Small intestine (tissue), 7 donors: ENCODE measurements around the gene TMEM19. TPM values are rescaled to one million over a fixed set of nuclear protein-coding genes. Genes with fewer than 3 reads are reported as not detected.

Source experiments
- DNase-seq, 2 donors: peaks; one replicate each; pipeline versions ENCODE4 v3.0.0 to v3.0.0-alpha.2; 2013
- FAIRE-seq: peaks from 2 replicates; lab custom pipeline; 2012; peaks lifted over from hg19 to GRCh38; lab: Jason Lieb, UNC
- H3K27ac ChIP-seq, 3 donors: one replicate each; pipeline ENCODE4 v1.5.1; 2013; ENCODE audit warnings: low read length in 2 of 3, mild to moderate bottlenecking in 2 of 3, control low read depth in 1 of 3, inconsistent platforms in 1 of 3, low read depth in 1 of 3, moderate library complexity in 1 of 3
- H3K27me3 ChIP-seq, 3 donors: one replicate each; pipeline ENCODE4 v1.6.1; 2013; ENCODE audit warnings: low read length in 3 of 3, inconsistent platforms in 1 of 3; ENCODE audit not compliant: control insufficient read depth in 3 of 3, insufficient read depth in 3 of 3
- H3K36me3 ChIP-seq, 3 donors: one replicate each; pipeline ENCODE4 v1.6.1; 2013; ENCODE audit warnings: low read length in 3 of 3, inconsistent platforms in 1 of 3, low read depth in 1 of 3, mild to moderate bottlenecking in 1 of 3, moderate library complexity in 1 of 3; ENCODE audit not compliant: control insufficient read depth in 3 of 3, insufficient read depth in 2 of 3
- H3K4me1 ChIP-seq, 3 donors: one replicate each; pipeline ENCODE4 v1.6.1; 2013; ENCODE audit warnings: low read length in 2 of 3, inconsistent platforms in 1 of 3, low read depth in 1 of 3, mild to moderate bottlenecking in 1 of 3, moderate library complexity in 1 of 3; ENCODE audit not compliant: control insufficient read depth in 3 of 3, insufficient read depth in 2 of 3
- H3K4me3 ChIP-seq, 3 donors: one replicate each; pipeline ENCODE4 v1.5.1; 2013; ENCODE audit warnings: low read length in 3 of 3, control low read depth in 1 of 3, inconsistent platforms in 1 of 3, low read depth in 1 of 3, mild to moderate bottlenecking in 1 of 3, moderate library complexity in 1 of 3
- H3K9me3 ChIP-seq, 2 donors: one replicate each; pipeline ENCODE4 v1.6.1; 2013; ENCODE audit warnings: low read depth in 1 of 2, low read length in 1 of 2; ENCODE audit not compliant: control insufficient read depth in 2 of 2, insufficient read depth in 1 of 2
- WGBS, 3 donors: extraction: QIAGEN DNeasy Blood & Tissue Kit; methylation state at CpG; one replicate each; pipeline ENCODE4 v1.1.7; 2013; 5-methylcytosine and 5-hydroxymethylcytosine counted together
- polyA plus RNA-seq, 4 donors: library from polyadenylated mRNA; stranded (reverse) in 3 of 4; unstranded in 1 of 4; fragments of 200-250 nt in 3 of 4; fragments of 120-200 nt in 1 of 4; gene quantifications; one replicate each; pipeline versions ENCODE4 v1.2.1 to v1.2.3, GENCODE V29; 2013
- donor health status: healthy with polysubstance abuse.
- donor health status: control.
- donor health status: control.
- donor health status: Bipolar disorder and iron deficiency.
- donor health status: healthy.

Gene TMEM19
- polyA plus RNA-seq, 4 donors, result 12.2 to 28.8 (median 16.2) TPM

- no peak overlapping the region for H3K4me3 ChIP-seq
- no peaks in the 10 kb centered on the region for H3K9me3 ChIP-seq
- peaks cover 3 to 28% (median 16%) of the 10 kb centered on the region in 3 donors for H3K36me3 ChIP-seq
- no peak for DNase-seq
- H3K27me3 ChIP-seq, result no peaks in the 10 kb centered on the region
- H3K27ac ChIP-seq, result no peak overlapping the region
- FAIRE-seq, result no peak
- WGBS, 3 donors, result 82 to 88% (median 88%) methylated on average over 3 of the region's 3 CpGs
- H3K4me1 ChIP-seq, result no peaks in the 10 kb centered on the region
Observed at GRCh38 chr12:71645268-71645667, 40.6 kb upstream of the TMEM19 start.

GRCh38 chr12:71646512-71646911 is 39.4 kb upstream of the TMEM19 start:
- no peaks in the 10 kb centered on the region for H3K27me3 ChIP-seq
- no peak overlapping the region for H3K27ac ChIP-seq
- no peaks in the 10 kb centered on the region for H3K9me3 ChIP-seq
- H3K36me3 ChIP-seq, result peaks cover 4 to 24% (median 14%) of the 10 kb centered on the region in 3 donors
- H3K4me1 ChIP-seq, result no peaks in the 10 kb centered on the region
- DNase-seq (no peak), FAIRE-seq (no peak)
- H3K4me3 ChIP-seq, result no peak overlapping the region
- WGBS, 3 donors, result 92 to 96% (median 95%) methylated on average over 3 of the region's 3 CpGs

DNA sequence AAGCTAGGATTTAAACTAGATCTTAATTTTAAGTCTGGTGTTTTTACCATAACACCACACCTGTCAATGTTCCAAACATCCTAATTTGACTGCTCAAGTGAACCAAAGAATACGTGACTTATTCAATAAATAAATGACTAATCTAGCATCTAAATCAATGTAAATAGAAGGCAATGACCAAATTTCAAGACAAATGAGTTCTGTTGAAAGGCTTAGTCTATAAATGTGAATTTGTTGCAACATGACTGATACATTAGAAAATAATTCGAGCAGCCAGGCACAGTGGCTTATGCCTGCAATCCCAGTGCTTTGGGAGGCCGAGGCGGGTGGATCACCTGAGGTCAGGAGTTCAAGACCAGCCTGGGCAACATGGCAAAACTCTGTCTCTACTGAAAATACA is 37.3 kb upstream of the TMEM19 start:
- no peak for DNase-seq
- 85 to 91% (median 89%) methylated on average over 4 of the region's 4 CpGs for WGBS, 3 donors
- FAIRE-seq, result no peak
- H3K4me3 ChIP-seq, result no peak overlapping the region
- peaks cover 0 to under 1% of the 10 kb centered on the region in 2 donors for H3K9me3 ChIP-seq
- H3K4me1 ChIP-seq, result no peaks in the 10 kb centered on the region
- H3K27ac ChIP-seq, result no peak overlapping the region
- H3K36me3 ChIP-seq, result peaks cover 6 to 17% (median 13%) of the 10 kb centered on the region in 3 donors
- no peaks in the 10 kb centered on the region for H3K27me3 ChIP-seq

GRCh38 chr12:71649401-71649800 is 36.5 kb upstream of the TMEM19 start:
- Histone ChIP-seq H3K4me3 (no peak overlapping the region), H3K4me1 (no peaks in the 10 kb centered on the region), H3K27ac (no peak overlapping the region), H3K36me3 (peaks cover 9 to 21% (median 12%) of the 10 kb centered on the region in 3 donors), H3K9me3 (peaks cover 0 to 7% of the 10 kb centered on the region in 2 donors), H3K27me3 (no peaks in the 10 kb centered on the region)
- FAIRE-seq (no peak), DNase-seq (no peak)
- WGBS, 3 donors, result 89 to 95% (median 91%) methylated on average over 2 of the region's 2 CpGs

DNA sequence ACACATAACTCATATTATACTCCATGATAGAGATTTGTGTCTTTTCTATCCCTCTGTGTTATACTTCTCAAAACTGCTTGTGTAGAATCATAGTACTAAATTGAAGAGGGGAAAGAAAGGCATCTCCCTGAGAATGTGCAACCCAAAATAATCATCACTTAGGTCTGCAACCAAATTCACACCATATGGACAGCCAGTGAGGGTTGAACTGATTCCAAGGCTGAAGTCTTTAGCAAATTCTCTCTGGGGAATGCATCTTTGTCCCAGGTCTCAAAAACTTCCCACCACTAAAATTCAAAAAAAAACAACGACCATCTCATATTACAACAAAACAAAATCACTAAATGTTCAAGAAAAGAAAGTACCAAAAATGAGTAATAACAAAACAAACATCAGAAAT is 33.2 kb upstream of the TMEM19 start:
- H3K4me3 ChIP-seq, result no peak overlapping the region
- H3K9me3 ChIP-seq, result peaks cover 0 to 7% of the 10 kb centered on the region in 2 donors
- peaks cover 9 to 19% (median 12%) of the 10 kb centered on the region in 3 donors for H3K36me3 ChIP-seq
- no peak for DNase-seq
- H3K27ac ChIP-seq, result no peak overlapping the region
- no peaks in the 10 kb centered on the region for H3K27me3 ChIP-seq
- no peaks in the 10 kb centered on the region for H3K4me1 ChIP-seq
- no peak for FAIRE-seq
- 70 to 81% (median 78%) methylated on average over 1 of the region's 1 CpG for WGBS, 3 donors

- H3K9me3 ChIP-seq, result peaks cover 0 to 7% of the 10 kb centered on the region in 2 donors
- H3K27ac ChIP-seq, result no peak overlapping the region
- no peaks in the 10 kb centered on the region for H3K4me1 ChIP-seq
- H3K4me3 ChIP-seq, result no peak overlapping the region
- DNase-seq (no peak), FAIRE-seq (no peak)
- 94 to 97% (median 96%) methylated on average over 2 of the region's 2 CpGs for WGBS, 3 donors
- H3K36me3 ChIP-seq, result peaks cover 11 to 21% (median 12%) of the 10 kb centered on the region in 3 donors
- no peaks in the 10 kb centered on the region for H3K27me3 ChIP-seq
Observed at GRCh38 chr12:71653137-71653536, 32.7 kb upstream of the TMEM19 start.

GRCh38 chr12:71654200-71654599 is 31.7 kb upstream of the TMEM19 start:
- peak; percentile 77 for FAIRE-seq
- Histone ChIP-seq H3K36me3 (peaks cover 11 to 21% (median 18%) of the 10 kb centered on the region in 3 donors), H3K4me3 (no peak overlapping the region), H3K27me3 (no peaks in the 10 kb centered on the region), H3K27ac (no peak overlapping the region), H3K9me3 (peaks cover 0 to 7% of the 10 kb centered on the region in 2 donors), H3K4me1 (no peaks in the 10 kb centered on the region)
- WGBS, 3 donors, result 79 to 98% (median 86%) methylated on average over 3 of the region's 3 CpGs
- no peak for DNase-seq

DNA sequence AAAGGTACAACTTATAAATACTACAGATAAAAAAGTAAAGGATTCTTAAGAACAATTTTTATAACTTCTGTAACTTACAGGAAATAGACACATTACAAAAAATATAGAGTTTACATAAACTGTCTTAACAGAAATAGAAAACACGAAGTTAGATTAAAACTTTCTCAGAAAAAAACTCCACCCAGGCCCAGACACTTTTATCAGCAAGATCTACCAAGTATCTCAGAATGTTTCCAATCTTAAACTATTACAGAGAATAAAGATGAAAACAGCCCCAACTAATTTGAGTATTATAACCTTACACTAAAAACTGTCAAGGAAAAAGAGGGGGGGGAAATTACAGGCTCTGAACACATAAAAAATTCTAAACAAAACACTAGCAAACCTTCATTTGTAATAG is 30.4 kb upstream of the TMEM19 start:
- Histone ChIP-seq H3K36me3 (peaks cover 11 to 19% (median 16%) of the 10 kb centered on the region in 3 donors), H3K27me3 (no peaks in the 10 kb centered on the region), H3K27ac (no peak overlapping the region), H3K4me3 (no peak overlapping the region), H3K9me3 (peaks cover 0 to 7% of the 10 kb centered on the region in 2 donors), H3K4me1 (no peaks in the 10 kb centered on the region)
- WGBS, 3 donors, result 34 to 43% (median 43%) methylated on average over 1 of the region's 1 CpG
- FAIRE-seq (no peak), DNase-seq (no peak)

GRCh38 chr12:71655907-71656306 is 30.0 kb upstream of the TMEM19 start:
- WGBS, 3 donors, result 93 to 96% (median 95%) methylated on average over 1 of the region's 1 CpG

More at GRCh38 chr12:71655907-71656306, 30.0 kb upstream of the TMEM19 start:
- H3K9me3 ChIP-seq, result peaks cover 0 to 7% of the 10 kb centered on the region in 2 donors
- H3K27me3 ChIP-seq, result no peaks in the 10 kb centered on the region
- no peak overlapping the region for H3K4me3 ChIP-seq
- H3K27ac ChIP-seq, result no peak overlapping the region
- H3K36me3 ChIP-seq, result peaks cover 10 to 18% (median 16%) of the 10 kb centered on the region in 3 donors
- no peak for DNase-seq
- H3K4me1 ChIP-seq, result no peaks in the 10 kb centered on the region
- no peak for FAIRE-seq
